Medulla oblongata (tissue), 1 donor: ENCODE measurements around the gene CFDP1.

Source experiments
- DNase-seq: peaks from one replicate; pipeline ENCODE4 v3.0.0-alpha.2; 2015; ENCODE audit errors: extremely low spot score

CFDP1 gene

DNA sequence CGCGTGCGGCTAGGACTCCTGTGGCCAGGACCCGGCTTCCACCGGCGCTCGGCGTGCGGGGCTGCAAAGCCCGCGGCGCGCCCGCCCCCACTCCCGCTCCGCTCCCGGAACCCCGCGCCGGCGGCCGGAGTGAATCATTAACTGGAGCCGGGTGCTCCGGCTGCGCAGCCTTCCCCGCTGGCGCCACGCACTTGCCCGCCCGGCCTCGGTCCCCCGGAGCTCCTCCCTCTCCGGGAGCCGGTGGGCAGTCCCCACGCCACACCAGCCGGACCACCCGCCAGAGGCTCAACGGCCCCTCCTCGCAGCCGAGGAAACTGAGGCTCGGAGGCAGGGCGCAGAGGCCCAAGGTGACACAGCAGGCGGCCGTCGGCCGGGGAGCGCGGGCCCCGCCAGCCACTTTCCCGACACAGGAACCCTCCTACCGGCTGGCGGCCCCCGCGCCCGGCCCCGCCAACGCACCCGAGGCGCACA lies 182.5 kb downstream of the CFDP1 start:
- DNase-seq, result no peak

- no peak for DNase-seq
These were observed 183.1 kb downstream of the CFDP1 start for GRCh38 chr16:75250089-75250808.

DNA sequence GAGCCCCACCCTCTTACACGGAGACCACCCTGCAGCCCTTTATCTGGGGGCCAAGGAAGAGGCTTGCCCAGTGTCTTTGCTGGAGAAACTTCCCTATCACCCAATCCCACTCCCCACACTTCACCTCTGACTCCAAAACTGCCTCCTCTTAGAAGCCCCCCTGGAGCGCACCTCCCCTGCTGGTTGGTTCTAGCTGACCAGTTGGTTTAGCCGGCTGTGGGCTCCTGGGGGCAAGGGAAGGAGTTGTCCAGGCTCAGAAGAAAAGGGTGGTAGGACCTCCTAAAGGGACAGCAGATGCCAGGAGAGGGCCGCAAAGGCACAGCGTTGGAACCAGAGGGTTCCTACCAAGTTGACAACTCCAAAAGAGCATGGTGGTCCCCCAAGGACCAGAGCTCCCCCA lies 183.9 kb downstream of the CFDP1 start:
- DNase-seq, result no peak

DNA sequence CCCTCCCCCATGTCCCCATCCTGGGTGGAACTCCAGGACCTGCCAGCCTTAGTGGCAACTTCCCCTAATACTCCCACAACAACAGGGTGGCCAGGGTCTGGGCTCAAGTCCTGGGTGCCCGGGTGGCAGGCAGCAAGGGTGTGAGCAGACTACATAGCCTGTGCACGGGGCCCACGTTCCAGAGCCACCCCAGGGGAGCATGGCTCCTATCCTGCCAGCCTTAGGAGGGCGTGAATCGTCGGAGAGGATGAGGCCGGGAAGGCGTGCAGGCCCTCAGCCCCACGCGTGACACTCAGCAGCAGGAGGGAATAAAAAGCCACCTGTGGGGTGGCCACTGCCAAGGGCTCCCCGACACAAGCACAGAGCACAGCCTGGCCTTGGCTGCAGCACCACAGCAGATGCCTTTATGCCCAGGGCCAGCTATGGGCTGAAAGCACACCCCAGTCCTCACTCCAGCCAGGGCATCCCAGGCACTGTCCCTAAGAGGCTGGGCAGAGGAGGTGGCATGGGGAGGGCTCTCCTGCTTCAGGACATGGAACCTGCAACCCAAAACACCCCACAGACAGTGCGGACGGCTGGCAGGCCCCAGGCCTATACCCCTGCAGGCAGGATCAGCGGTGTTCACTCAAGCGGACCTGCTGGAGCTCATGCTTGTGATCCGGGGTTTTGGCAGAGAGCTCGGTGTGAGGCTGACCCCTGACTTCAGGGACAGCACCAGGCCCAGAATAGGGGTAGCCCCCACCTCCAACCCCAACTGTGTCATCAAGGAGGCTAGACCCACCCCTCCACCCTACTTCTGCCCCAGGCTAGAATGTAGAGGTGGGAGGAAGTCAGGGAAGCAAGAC lies 184.5 kb downstream of the CFDP1 start:
- peak; percentile 43 for DNase-seq

- peak; percentile 91 for DNase-seq
These were observed 185.2 kb downstream of the CFDP1 start for GRCh38 chr16:75248142-75248535.

- peak; percentile 90 for DNase-seq
These were observed 186.1 kb downstream of the CFDP1 start for GRCh38 chr16:75247249-75247648.

DNA sequence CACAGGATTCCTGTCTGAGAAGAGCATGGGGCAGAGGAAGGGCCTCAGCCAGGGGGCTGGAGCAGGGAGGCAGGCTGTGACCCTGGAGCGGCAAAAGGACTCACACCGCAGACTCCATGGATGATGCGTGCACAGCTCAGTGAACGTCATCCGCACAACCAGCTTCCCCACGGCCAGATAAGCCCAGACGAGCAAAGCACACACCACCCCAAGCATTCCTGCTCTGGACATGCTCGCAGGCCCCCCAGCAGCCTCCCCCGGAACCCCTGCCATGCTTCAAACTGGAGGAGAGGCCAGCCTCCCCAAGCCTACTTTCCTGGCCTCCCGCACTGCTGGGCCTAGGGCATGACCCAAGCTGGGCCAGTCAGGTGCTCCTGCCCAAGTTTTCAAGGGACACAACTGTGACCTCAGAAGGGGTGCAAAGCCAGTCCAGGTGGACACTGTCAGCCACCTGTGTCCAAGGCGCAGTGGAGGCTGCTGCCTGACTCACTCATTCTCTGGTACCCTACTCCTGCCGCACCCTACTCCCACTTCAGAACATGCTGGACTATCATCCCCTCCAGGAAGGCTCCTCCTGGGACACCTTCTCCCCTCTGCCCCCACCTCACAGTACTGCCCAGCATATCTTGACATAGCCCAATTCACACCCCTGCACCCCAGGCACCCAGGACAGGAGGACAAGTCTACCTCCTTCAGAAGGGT lies 186.6 kb downstream of the CFDP1 start:
- no peak for DNase-seq

DNA sequence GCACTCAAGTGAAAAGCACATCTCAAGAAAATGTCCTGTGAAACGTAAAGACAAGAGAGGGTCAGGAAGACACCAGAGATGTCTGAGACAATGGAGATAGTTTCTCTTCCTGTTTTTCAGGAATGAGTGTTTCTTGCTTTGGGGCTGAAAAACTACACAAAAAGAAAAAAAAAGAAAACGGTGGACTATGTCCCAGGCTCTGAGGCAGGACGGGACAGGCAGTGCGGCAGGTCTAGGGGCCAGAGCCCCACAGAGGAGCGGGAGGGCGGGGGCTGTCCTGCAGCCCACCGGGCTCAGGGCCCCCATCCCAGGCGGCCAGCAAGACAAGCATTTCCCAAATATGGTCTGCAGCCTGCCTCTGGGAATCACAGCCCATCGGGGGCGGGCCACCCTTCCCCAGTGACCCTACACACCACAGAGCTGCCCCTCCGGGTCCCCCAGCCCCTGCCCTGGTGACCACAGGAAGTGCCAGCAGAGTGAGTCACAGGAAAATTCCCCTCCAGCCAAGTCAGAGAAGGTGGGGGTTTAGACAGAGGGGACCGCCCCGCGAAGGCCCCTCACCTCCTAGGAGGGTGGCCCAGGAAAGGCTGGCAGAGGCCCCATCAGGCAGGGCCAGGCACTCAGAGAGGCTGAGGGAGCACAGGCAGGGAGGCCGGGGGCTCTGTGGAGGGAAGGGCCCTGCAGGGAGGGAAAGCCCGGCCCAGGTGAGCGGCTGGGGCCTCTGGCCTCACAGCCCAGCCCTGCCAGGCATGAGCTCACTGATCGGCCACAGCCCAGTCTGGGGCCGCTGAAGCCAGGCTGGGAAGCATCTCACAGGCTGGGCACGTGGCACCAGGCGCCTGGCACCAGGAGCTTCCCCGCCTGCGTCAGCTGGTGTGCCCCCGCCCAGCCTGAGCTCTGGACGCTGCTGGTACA lies 188.2 kb downstream of the CFDP1 start:
- DNase-seq, result peak; percentile 97

- peak; percentile 59 for DNase-seq
These were observed 189.0 kb downstream of the CFDP1 start for GRCh38 chr16:75244225-75244809.
